HG03460 (cell line): ENCODE results near the gene OR51B4.
"Not testable (repeated sequence)": the region's sequence is repeated elsewhere in the genome, so short reads cannot be mapped to it uniquely, and the experiment has no call there.

Experiments used
- ATAC-seq: cut with Tn5 transposase; IDR thresholded peaks from one replicate; pipeline ENCODE4 v1.9.1; 2021; ENCODE audit not compliant: unreplicated experiment

OR51B4 gene

DNA sequence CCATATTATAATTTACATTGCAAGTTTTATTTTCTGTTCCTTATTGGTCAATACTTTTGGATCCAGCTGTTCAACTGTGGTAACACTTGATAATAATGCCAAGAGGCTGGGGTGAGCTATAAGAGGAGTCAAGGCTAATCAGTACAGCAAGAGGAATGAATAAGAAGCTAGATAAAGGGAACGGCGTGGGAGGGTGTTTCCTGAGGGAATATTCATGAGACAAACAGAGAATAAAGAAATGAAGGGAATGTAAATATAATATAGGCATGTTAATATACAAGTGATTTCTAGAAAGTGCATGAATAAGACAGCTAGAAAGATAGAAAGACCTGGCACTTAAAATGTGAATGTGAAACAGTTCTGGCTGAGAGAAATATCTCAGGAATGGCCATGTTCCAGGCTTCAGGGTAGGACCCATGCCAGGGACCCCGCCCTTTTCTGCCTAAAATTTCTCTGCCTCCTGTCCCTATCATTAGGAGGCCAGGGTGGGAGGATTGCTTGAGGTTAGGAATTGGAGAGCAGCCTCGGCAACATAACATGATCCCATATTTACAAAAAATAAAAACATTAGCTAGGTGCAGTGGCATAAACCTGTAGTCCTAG, 3.9 kb downstream of the OR51B4 start:
- no peak for ATAC-seq

- ATAC-seq = not testable (repeated sequence)
Observed at GRCh38 chr11:5294342-5294995, 7.3 kb downstream of the OR51B4 start.

DNA sequence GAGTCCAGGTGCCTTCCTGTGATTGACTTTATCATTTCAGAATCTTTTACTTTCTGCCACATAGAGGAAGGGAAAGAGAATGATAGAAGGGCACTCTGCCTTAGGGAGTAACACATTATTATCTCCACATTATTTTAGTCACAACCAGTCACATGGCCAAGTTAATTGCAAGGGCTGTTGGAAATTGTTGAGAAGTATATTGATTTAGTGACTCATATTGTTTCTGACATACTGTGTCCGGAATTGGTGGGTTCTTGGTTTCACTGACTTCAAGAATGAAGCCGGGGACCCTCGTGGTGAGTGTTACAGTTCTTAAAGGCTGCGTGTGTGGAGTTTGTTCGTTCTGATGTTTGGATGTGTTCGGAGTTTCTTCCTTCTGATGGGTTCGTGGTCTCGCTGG, 8.7 kb downstream of the OR51B4 start:
- ATAC-seq = no peak

GRCh38 chr11:5291207-5291838, 10.4 kb downstream of the OR51B4 start:
- peak; percentile 95 for ATAC-seq

DNA sequence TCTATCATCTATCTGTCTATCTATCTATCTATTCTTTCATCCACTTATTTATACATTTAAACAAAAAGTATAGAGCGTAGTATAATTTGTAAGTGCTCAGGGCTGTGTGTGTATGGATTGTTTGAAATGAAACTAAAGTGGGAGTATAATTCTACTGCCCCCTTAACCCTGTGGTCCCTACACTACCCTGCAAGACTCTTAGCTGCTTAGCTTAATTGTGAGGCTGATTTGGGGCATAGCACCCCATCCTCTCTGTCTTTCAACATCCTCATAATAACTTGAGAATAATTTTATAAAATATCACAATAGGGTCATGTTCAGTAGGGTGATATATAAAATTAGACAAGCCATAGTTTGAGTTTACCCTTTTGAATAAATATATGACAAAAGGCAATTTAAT, 11.6 kb downstream of the OR51B4 start:
- no peak for ATAC-seq

DNA sequence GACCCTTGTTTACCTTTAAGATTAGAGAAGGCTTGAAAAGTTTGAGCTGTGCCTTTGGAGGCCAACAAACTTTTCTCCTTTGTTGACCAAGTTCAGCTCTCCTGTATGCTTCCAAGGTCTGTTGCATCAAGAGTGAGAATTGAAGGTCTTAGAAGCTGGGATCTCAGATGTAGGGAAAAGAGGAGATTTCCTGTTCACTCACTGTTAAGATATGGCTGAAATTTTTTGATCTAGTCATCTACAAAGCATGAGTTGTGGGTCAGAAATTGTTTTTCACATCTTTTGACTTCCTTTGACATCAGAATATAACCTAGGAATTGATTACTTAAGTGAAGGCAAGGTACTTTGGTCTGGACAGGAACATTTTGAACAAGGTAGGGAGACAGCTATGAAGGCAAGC, 12.1 kb downstream of the OR51B4 start:
- ATAC-seq = no peak

DNA sequence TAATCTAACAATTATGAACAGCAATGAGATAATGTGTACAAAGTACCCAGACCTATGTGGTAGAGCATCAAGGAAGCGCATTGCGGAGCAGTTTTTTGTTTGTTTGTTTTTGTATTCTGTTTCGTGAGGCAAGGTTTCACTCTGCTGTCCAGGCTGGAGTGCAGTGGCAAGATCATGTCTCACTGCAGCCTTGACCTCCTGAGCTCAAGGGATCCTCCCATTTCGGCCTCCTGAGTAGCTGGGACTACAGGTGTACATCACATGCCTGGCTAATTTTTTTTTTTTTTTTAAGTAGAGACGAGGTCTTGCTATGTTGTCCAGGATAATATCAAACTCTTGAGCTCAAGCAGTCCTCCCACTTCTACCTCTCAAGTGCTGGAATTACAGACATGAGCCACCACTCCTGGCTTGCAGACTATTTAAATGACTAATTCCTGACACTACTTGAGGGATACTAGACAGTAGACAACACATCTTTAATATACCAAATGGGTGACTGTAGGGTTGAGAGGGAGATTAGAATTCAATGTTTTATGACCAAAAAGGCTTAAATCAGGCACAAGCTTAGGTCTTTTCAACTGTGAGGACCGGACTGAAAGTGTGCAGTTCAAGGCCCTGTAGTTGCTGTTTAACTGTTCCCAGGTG, 12.7 kb downstream of the OR51B4 start:
- no peak for ATAC-seq

- no peak for ATAC-seq
Observed at GRCh38 chr11:5288108-5288905, 13.4 kb downstream of the OR51B4 start.

- no peak for ATAC-seq
Observed at GRCh38 chr11:5286901-5287300, 14.8 kb downstream of the OR51B4 start.

DNA sequence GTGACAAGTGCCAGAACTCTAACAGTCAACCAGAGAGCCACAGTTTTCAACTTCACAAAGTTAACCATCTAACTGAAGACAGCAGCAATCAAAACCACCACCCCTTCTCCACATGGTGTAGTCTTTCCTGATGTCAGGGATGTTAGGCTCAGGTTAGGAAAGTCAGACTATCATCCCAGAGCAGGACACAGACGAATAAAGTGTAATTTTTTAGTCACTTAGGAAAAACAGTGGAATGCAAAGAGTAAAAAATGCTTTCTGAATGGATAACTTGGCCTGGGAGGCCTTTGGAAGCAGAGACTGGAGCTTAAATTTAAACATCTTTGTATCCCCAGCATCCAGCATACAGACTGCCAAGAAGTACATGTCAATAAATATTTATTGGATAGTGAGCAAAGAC, 15.4 kb downstream of the OR51B4 start:
- no peak for ATAC-seq

- no peak for ATAC-seq
Observed at GRCh38 chr11:5285703-5286340, 15.9 kb downstream of the OR51B4 start.

GRCh38 chr11:5284637-5285036, 17.1 kb downstream of the OR51B4 start:
- ATAC-seq = no peak

DNA sequence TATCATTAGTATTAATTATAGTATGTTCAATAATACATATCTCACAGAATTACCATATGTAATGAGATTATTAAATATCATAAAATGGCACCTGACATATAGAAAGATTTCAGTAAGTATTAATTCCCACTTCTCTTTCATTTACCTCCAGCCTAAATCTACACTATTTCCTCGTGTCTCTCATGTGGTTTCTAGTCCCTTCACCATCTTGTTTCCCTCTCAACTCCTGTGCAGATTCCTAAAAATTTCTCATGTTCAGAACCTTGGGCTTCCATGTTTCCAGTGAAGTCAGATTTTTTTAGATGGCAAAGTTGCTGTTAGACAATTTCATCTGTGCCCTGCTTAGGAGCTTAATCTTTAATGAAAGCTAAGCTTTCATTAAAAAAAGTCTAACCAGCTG, 17.9 kb downstream of the OR51B4 start:
- no peak for ATAC-seq

DNA sequence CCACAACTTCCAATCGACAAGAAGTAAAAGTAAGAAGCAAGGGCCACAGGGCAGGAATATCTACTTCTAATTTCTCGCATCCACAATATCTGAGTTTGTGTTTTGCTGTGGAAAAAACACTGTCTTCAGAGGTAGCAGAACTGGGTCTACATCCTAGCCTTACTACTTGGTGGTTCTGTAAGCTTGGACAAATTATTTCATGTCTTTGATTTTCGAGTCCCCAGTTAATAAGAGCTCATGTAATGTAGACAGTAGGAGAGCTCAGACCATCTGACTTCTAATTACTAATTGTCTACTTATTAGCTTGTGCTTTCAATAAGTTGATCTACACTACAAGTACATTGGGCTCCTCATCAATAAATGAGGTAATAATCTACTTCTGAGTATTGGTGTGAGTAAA, 18.7 kb downstream of the OR51B4 start:
- ATAC-seq = no peak

DNA sequence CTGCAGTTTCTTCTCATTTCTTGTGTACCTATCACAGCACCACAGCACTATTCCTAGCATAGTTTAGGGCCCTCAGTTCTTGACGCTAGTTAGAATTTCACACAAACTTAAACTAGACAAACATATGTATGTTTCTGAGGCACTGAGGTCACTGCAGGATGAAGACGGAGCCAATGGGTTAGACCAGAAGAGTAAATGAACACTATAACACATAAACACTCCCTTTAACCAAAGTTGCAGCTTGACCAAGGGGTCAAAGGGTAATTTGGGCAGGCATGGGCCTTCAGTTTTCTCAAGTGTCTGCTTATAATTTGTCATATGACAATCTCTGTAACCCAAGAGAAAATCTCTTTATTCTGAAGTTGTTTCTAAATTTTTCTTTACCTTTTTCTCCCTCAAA, 19.1 kb downstream of the OR51B4 start:
- ATAC-seq = no peak

DNA sequence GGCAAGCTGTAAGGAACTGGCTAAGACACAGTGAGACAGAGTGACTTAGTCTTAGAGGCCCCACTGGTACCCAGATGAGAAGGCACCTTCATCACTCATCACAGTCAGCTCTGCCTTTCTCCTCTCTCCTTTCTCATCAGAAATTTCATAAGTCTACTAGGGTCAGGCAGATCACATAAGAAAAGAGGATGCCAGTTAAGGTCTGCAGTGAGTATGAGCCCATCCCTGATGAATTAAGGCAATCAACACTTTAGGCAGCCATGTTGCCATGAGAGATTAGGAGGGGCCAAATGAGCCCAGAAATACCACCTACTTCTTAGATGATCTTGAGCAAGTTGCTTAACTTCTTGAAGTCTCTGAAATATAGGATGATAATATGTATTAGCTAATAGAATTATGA, 20.1 kb downstream of the OR51B4 start:
- no peak for ATAC-seq

GRCh38 chr11:5280582-5281102, 21.1 kb downstream of the OR51B4 start:
- peak; percentile 97 for ATAC-seq

DNA sequence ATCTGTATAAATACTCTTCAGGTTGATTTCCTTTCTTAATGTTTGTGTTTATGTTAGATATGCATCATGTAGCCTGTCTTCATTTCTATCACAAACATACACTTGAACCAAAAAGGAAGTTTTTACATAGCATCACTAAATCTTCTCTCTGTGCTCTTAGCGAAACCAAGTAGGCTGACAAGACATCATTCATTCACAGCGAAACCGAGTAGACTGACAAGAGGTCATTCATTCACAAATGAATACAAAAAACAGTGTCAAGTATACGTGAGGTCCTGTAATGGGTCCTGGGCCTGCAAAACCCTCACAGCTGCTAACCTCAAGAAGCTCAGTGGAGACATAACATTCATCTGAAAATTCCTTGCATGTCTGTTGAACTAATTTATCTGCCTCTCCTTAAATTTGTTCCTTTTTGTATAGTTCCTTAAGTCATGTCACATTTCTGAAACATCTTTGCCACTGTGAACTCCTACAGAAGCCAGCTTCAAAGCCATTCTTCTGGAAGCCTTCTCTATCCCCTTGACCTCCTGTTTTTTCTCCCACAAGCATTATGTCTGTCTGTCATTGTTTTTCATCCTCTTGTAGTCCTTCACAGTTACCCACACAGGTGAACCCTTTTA, 22.2 kb downstream of the OR51B4 start:
- no peak for ATAC-seq

DNA sequence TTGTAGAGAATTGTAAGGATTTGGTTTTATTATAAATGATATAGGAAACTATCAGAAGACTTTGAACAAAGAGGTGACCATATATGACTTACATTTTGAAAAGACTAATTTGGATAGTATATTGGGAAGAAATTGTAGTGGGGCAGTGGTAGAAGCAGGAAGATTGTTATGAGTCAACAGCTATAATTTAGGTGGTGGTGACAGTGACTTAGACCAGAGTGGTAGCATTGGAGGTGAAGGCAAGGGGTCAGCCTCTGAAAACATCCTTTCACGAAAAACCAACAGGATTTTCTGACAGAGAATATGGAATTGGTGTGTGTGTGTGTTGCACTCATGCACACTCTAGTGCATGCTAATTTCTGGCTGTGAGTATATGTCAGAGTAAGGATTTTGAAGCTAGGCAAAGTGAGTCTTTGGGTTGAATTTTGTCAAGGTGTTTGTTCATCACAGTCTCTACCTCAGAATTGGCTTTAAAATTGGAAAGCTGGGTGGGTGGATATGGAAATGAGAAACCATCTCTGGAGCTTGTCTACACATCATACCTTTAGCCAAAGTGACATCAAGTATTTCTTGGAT, 23.9 kb downstream of the OR51B4 start:
- no peak for ATAC-seq

DNA sequence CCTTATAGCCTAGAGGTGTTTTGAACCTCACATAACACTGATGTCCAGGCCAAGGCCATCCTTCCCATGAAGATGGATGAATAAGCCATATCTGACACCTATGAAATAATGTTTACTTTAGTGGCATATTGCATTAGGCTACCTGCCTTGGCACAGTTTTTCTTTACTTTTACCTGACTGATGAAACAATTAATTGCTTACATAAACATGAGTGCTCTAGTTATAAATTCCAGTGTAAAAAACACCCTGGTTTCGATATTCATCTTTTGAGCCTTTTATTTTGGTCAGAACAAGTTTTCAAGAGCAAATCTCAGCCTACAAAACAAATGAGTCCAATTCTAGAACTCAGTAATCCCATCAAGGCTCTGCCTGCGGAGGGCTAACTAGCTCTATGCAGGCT, 25.0 kb downstream of the OR51B4 start:
- no peak for ATAC-seq
